DMS53 treated with DMSO at 0.1 percent for 48 hours (cell line): ENCODE data around the gene SPECC1L.

Experiments used
- DNase-seq: peaks from one replicate; lab custom pipeline; 2025; ENCODE audit not compliant: unreplicated experiment; lab: John Stamatoyannopoulos, UW

Gene SPECC1L

GRCh38 chr22:24440270-24440717, 169.7 kb downstream of the SPECC1L start:
- no peak for DNase-seq

GRCh38 chr22:24440718-24441405, 170.2 kb downstream of the SPECC1L start:
- no peak for DNase-seq

DNA sequence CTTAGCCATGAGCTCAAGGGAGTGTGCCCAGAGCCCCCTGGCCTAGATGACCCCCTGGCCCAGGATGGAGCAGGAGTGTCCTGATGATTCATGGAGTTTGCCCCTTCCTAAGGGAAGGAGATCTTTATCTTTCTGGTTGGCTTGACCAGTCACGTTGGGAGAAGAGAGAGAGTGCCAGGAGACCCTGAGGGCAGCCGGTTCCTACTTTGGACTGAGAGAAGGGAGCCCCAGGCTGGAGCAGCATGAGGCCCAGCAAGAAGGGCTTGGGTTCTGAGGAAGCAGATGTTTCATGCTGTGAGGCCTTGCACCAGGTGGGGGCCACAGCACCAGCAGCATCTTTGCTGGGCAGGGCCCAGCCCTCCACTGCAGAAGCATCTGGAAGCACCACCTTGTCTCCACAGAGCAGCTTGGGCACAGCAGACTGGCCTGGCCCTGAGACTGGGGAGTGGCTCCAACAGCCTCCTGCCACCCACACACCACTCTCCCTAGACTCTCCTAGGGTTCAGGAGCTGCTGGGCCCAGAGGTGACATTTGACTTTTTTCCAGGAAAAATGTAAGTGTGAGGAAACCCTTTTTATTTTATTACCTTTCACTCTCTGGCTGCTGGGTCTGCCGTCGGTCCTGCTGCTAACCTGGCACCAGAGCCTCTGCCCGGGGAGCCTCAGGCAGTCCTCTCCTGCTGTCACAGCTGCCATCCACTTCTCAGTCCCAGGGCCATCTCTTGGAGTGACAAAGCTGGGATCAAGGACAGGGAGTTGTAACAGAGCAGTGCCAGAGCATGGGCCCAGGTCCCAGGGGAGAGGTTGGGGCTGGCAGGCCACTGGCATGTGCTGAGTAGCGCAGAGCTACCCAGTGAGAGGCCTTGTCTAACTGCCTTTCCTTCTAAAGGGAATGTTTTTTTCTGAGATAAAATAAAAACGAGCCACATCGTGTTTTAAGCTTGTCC, 171.0 kb downstream of the SPECC1L start:
- DNase-seq = no peak

GRCh38 chr22:24442352-24442744, 171.7 kb downstream of the SPECC1L start:
- DNase-seq = no peak

DNA sequence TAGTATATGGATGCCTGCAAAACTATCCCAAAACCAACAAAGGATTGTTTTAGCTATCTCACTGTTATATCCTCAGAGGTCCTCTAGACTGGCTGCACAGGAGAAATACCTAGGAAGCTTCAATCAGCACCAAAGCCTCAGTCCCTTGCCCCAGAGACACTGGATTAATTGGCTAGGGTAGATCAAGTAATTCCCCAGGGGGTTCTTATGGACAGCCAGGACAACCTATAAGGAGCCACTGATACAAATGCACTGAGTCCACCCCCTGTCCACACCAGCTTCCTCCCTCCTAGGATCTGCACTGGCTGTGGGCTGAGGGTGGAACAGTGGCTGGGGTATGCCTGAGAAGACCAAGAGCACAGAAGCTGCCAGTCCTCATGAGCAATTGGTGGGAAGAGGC, 173.0 kb downstream of the SPECC1L start:
- DNase-seq = no peak

GRCh38 chr22:24444251-24444650, 173.6 kb downstream of the SPECC1L start:
- DNase-seq = no peak

GRCh38 chr22:24444729-24445466, 174.3 kb downstream of the SPECC1L start:
- DNase-seq = no peak

GRCh38 chr22:24445481-24446259, 175.0 kb downstream of the SPECC1L start:
- DNase-seq = no peak

DNA sequence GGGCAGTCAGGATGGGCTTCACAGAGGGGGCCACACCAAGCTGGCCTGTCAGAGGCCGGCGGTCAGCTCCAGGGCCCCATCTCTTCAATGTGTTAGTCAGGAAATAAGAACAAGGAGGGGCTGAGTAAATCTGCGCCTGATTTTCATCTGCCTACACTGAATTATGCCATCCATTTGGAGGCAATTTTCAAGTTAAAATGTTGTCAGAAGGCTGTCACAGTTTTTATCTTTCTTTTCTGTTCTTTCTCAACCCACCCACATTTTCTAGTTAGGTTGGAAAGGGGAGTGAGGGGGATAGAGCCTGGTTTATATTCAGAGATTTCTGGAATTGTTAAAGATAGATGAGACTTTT, 175.6 kb downstream of the SPECC1L start:
- no peak for DNase-seq

DNA sequence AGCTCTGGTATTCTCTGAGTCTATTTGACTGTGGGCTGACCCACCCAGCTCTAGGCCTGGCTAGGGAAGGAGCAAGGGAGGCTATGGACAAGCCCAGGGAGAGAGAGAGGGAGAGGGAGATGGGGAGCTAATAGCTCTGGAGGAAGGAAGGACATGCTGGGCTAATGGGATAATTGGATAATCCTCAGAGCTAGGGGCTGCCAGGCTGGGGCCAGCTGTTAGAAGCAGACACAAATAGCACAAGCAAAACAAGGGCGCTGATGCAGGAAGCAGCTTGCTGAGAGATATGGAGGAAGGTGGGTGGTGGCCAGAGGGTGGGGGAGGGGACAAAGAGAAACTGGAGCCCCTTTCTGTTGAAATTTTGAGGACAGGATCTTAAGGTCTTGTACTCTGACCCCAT, 180.0 kb downstream of the SPECC1L start:
- no peak for DNase-seq

- DNase-seq = no peak
Measured at GRCh38 chr22:24451162-24451561, 180.5 kb downstream of the SPECC1L start.

GRCh38 chr22:24453853-24454252, 183.2 kb downstream of the SPECC1L start:
- no peak for DNase-seq

GRCh38 chr22:24455039-24455438, 184.4 kb downstream of the SPECC1L start:
- no peak for DNase-seq

- no peak for DNase-seq
Measured at GRCh38 chr22:24455751-24456426, 185.3 kb downstream of the SPECC1L start.

DNA sequence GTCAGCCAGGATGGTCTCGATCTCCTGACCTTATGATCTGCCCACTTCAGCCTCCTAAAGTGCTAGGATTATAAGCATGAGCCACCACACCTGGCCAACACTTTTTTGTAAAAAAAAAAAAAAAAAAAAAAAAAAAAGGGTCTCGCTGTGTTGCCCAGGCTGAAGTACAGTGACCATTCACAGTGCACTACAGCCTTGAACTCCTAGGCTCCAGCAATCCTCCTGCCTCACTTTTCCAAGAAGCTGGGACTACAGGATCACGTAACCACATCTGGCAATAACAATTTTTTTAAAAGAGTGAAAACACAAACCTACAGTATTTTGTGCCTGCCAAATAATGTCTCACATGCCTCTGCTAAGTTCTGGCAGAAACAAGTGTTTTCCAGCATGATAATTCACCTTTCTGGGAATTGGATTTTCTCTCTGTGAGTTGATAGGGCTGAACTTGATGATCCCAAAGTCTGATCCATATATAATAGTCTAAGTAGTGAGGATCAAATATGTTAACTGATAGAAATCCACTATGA, 187.3 kb downstream of the SPECC1L start:
- DNase-seq = no peak

- DNase-seq = no peak
Measured at GRCh38 chr22:24459911-24460310, 189.3 kb downstream of the SPECC1L start.

GRCh38 chr22:24460418-24461089, 189.9 kb downstream of the SPECC1L start:
- DNase-seq = no peak

DNA sequence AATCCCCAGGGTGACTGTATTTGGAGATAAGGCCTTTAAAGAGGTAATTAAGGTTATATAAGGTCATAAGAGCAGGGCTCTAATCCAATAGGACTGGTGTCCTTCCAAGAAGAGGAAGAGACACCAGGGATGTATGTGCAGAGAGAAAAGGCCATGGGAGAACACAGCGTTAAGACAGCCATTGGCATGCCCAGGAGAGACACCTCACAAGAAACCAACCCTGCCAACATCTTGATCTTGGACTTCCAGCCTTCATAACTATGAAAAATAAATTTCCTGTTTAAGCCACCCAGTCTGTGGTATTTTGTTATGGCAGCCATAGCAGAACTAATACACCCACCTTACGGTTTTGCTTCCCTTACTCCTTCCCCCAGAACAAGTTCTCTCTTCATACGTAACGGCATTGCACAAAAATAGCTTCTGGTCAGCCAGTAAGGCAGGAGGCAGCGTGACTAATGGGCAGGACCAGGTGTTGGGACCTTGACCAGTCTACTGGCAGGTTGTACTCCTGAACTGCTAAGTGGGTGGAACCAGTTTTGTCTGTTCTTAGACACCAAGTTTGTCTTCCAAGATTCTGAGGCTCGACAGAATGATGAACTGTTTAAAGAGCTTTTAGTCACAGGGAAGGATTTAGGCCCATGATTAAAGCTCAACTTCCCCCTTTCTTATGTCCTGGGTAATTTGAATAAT, 192.6 kb downstream of the SPECC1L start:
- no peak for DNase-seq

DNA sequence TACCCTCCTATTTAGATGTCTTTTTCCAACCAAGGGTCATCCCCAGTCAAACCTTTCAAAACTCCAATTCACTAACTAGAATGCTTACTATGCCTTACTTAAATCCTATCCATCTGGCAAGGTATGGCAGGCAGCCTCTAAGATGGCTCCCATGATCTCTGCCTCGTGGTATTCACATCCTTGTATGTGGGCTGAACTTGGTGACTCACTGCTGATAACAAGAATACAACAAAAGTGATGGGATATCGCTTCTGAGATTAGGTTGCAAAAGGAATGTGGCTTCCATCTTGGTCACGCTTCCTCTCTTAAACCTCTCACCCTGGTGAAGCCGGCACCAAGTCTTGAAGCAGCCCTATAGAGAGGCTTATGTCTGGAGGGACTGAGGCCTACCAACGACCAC, 194.9 kb downstream of the SPECC1L start:
- DNase-seq = no peak
